Liver (tissue), 9 donors: ENCODE results near the gene HS3ST6. TPM values are rescaled to one million over a fixed set of nuclear protein-coding genes. Genes with fewer than 3 reads are reported as not detected.
"Not testable (repeated sequence)": the region's sequence is repeated elsewhere in the genome, so short reads cannot be mapped to it uniquely, and the experiment has no call there.

Experiments used
- DNase-seq: peaks from one replicate; pipeline ENCODE4 v3.0.0-alpha.2; 2017; ENCODE audit warnings: low spot score
- H3K27ac ChIP-seq, 2 donors: one replicate each; pipeline ENCODE4 v1.7.0; 2013; ENCODE audit warnings: inconsistent platforms in 2 of 2, low read length in 2 of 2, control low read depth in 1 of 2, low read depth in 1 of 2, mild to moderate bottlenecking in 1 of 2
- H3K27me3 ChIP-seq, 4 donors: one replicate each; pipeline versions ENCODE4 v1.6.1 to v1.7.0; 2013; ENCODE audit warnings: low read length in 3 of 4, inconsistent platforms in 1 of 4, mild to moderate bottlenecking in 1 of 4, moderate library complexity in 1 of 4; ENCODE audit not compliant: control insufficient read depth in 4 of 4, insufficient read depth in 4 of 4
- H3K36me3 ChIP-seq, 4 donors: one replicate each; pipeline versions ENCODE4 v1.6.1 to v1.7.0; 2013; ENCODE audit warnings: low read length in 3 of 4, mild to moderate bottlenecking in 3 of 4, low read depth in 1 of 4, moderate library complexity in 1 of 4; ENCODE audit not compliant: control insufficient read depth in 4 of 4, insufficient read depth in 3 of 4
- H3K4me1 ChIP-seq, 4 donors: one replicate each; pipeline versions ENCODE4 v1.6.1 to v1.7.0; 2013; ENCODE audit warnings: low read length in 3 of 4, mild to moderate bottlenecking in 3 of 4, moderate library complexity in 1 of 4; ENCODE audit not compliant: control insufficient read depth in 4 of 4, insufficient read depth in 4 of 4
- H3K4me3 ChIP-seq, 3 donors: one replicate each; pipeline versions ENCODE4 v1.6.1 to v1.7.0; 2013; ENCODE audit warnings: low read length in 3 of 3, control low read depth in 1 of 3, low read depth in 1 of 3, mild to moderate bottlenecking in 1 of 3
- H3K9ac ChIP-seq, 2 donors: one replicate each; pipeline ENCODE4 v1.7.0; 2013; ENCODE audit warnings: low read length in 2 of 2, mild to moderate bottlenecking in 2 of 2, moderate library complexity in 2 of 2, control low read depth in 1 of 2, low read depth in 1 of 2
- H3K9me3 ChIP-seq, 4 donors: one replicate each; pipeline versions ENCODE4 v1.6.1 to v1.7.0; 2013; ENCODE audit warnings: low read length in 3 of 4; ENCODE audit not compliant: control insufficient read depth in 4 of 4
- ATF3 ChIP-seq: IDR thresholded peaks from 2 replicates; pipeline ENCODE4 v1.6.1; 2016; ENCODE audit warnings: antibody characterized with exemption
- EGR1 ChIP-seq, 2 donors: IDR thresholded peaks; 2 replicates each; pipeline ENCODE4 v1.6.1; 2016 to 2018; ENCODE audit warnings: antibody characterized with exemption in 2 of 2, low read depth in 2 of 2
- FOXA1 ChIP-seq: IDR thresholded peaks from 2 replicates; pipeline ENCODE4 v1.6.1; 2016; ENCODE audit warnings: antibody characterized with exemption
- FOXA2 ChIP-seq: IDR thresholded peaks from 2 replicates; pipeline ENCODE4 v1.6.1; 2016; ENCODE audit warnings: antibody characterized with exemption
- GABPA ChIP-seq, 2 donors: IDR thresholded peaks in 1 of 2; conservative IDR thresholded peaks in 1 of 2; 2 replicates each; pipeline ENCODE4 v1.6.1; 2016; ENCODE audit warnings: antibody characterized with exemption in 2 of 2, mild to moderate bottlenecking in 1 of 2, moderate library complexity in 1 of 2
- HNF4A ChIP-seq, 2 donors: conservative IDR thresholded peaks; 2 replicates each; pipeline ENCODE4 v1.6.1; 2016; ENCODE audit warnings: antibody characterized with exemption in 2 of 2, mild to moderate bottlenecking in 2 of 2
- HNF4G ChIP-seq: IDR thresholded peaks from 2 replicates; pipeline ENCODE4 v1.6.1; 2016; ENCODE audit warnings: antibody characterized with exemption
- JUND ChIP-seq, 2 donors: IDR thresholded peaks; 2 replicates each; pipeline ENCODE4 v1.6.1; 2016; ENCODE audit warnings: antibody characterized with exemption in 2 of 2
- MAX ChIP-seq: IDR thresholded peaks from 2 replicates; pipeline ENCODE4 v1.6.1; 2016; ENCODE audit warnings: antibody characterized with exemption
- NR2F2 ChIP-seq: IDR thresholded peaks from 2 replicates; pipeline ENCODE4 v1.6.1; 2016; ENCODE audit warnings: antibody characterized with exemption
- RAD21 ChIP-seq, 2 donors: IDR thresholded peaks; 2 replicates each; pipeline ENCODE4 v1.6.1; 2016; ENCODE audit warnings: antibody characterized with exemption in 2 of 2, mild to moderate bottlenecking in 2 of 2
- SP1 ChIP-seq: IDR thresholded peaks from 2 replicates; pipeline ENCODE4 v1.6.1; 2018; ENCODE audit warnings: antibody characterized with exemption, mild to moderate bottlenecking
- TAF1 ChIP-seq: conservative IDR thresholded peaks from 2 replicates; pipeline ENCODE4 v1.6.1; 2016; ENCODE audit warnings: antibody characterized with exemption, mild to moderate bottlenecking
- YY1 ChIP-seq: IDR thresholded peaks from 2 replicates; pipeline ENCODE4 v1.6.1; 2016; ENCODE audit warnings: antibody characterized with exemption, mild to moderate bottlenecking
- ZBTB33 ChIP-seq: IDR thresholded peaks from 2 replicates; pipeline ENCODE4 v1.6.1; 2016; ENCODE audit warnings: antibody characterized with exemption
- WGBS: extraction: QIAGEN DNeasy Blood & Tissue Kit; methylation state at CpG from one replicate; pipeline ENCODE4 v1.1.7; 2013; 5-methylcytosine and 5-hydroxymethylcytosine counted together
- polyA plus RNA-seq, 2 donors: library from polyadenylated mRNA; stranded (reverse) in 1 of 2; unstranded in 1 of 2; fragments of 200-250 nt in 1 of 2; fragments of >200 nt in 1 of 2; fragmentation: Nextera tagmentation in 1 of 2; extraction: Ambion mirVana in 1 of 2; gene quantifications; one replicate each; pipeline versions ENCODE4 v1.2.1 to v1.2.3, GENCODE V29; 2013 to 2015
- total RNA-seq, 2 donors: library from RNA; depleted of rRNA; stranded (reverse); fragments of >200 nt; gene quantifications; one replicate each; pipeline ENCODE4 v1.2.3, GENCODE V29; 2014
- TF ChIP-seq, protein P1 (sequence below): IDR thresholded peaks from 2 replicates; pipeline ENCODE4 v1.6.1; 2016; ENCODE audit warnings: antibody characterized with exemption, mild to moderate bottlenecking
- TF ChIP-seq, protein P2 (sequence below): fragments of 150-350 bp; IDR thresholded peaks from 2 replicates; pipeline ENCODE4 v1.5.1; 2017; ENCODE audit warnings: improper control_type of control experiment, low read depth, low read length; ENCODE audit not compliant: missing input control
- donor health status: healthy.
- donor health status: healthy.
- donor health status: healthy.
- donor health status: healthy.
- donor health status: healthy.

HS3ST6 gene
- total and polyA plus RNA-seq, 4 donors, result not detected

- TF ChIP-seq FOXA2 (no peak), SP1 (no peak), EGR1 (IDR thresholded peaks at IDR 0.05; ENCODE audit: low read depth in 2 of 2) (no peak), YY1 (no peak), ZBTB33 (no peak), FOXA1 (no peak), TAF1 (no peak), RAD21 (IDR thresholded peaks at IDR 0.05) (no peak), MAX (no peak)
- TF ChIP-seq, protein P1, sequence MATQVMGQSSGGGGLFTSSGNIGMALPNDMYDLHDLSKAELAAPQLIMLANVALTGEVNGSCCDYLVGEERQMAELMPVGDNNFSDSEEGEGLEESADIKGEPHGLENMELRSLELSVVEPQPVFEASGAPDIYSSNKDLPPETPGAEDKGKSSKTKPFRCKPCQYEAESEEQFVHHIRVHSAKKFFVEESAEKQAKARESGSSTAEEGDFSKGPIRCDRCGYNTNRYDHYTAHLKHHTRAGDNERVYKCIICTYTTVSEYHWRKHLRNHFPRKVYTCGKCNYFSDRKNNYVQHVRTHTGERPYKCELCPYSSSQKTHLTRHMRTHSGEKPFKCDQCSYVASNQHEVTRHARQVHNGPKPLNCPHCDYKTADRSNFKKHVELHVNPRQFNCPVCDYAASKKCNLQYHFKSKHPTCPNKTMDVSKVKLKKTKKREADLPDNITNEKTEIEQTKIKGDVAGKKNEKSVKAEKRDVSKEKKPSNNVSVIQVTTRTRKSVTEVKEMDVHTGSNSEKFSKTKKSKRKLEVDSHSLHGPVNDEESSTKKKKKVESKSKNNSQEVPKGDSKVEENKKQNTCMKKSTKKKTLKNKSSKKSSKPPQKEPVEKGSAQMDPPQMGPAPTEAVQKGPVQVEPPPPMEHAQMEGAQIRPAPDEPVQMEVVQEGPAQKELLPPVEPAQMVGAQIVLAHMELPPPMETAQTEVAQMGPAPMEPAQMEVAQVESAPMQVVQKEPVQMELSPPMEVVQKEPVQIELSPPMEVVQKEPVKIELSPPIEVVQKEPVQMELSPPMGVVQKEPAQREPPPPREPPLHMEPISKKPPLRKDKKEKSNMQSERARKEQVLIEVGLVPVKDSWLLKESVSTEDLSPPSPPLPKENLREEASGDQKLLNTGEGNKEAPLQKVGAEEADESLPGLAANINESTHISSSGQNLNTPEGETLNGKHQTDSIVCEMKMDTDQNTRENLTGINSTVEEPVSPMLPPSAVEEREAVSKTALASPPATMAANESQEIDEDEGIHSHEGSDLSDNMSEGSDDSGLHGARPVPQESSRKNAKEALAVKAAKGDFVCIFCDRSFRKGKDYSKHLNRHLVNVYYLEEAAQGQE, result no peak
- peaks cover 9 to 20% (median 11%) of the 10 kb centered on the region in 4 donors for H3K27me3 ChIP-seq
These were observed 4.1 kb upstream of the HS3ST6 start for GRCh38 chr16:1922357-1922756.

GRCh38 chr16:1920727-1921171, 2.5 kb upstream of the HS3ST6 start:
- Histone ChIP-seq H3K4me1 (peaks cover 0 to 14% (median 5%) of the 10 kb centered on the region in 4 donors), H3K4me3 (no peak overlapping the region), H3K9me3 (no peaks in the 10 kb centered on the region), H3K27ac (no peak overlapping the region), H3K9ac (no peak overlapping the region), H3K27me3 (peaks cover 9 to 20% (median 12%) of the 10 kb centered on the region in 4 donors), H3K36me3 (no peaks in the 10 kb centered on the region)
- no peak for DNase-seq
- TF ChIP-seq YY1, result no peak
- no peak for TF ChIP-seq GABPA (IDR thresholded peaks at IDR 0.05 in 1 of 2, conservative IDR thresholded peaks at IDR 0.05 in 1 of 2)
- TF ChIP-seq FOXA2, result no peak
- TF ChIP-seq HNF4A (conservative IDR thresholded peaks at IDR 0.05), result no peak
- no peak for TF ChIP-seq ATF3
- no peak for TF ChIP-seq SP1
- no peak for TF ChIP-seq TAF1
- TF ChIP-seq, protein P2, sequence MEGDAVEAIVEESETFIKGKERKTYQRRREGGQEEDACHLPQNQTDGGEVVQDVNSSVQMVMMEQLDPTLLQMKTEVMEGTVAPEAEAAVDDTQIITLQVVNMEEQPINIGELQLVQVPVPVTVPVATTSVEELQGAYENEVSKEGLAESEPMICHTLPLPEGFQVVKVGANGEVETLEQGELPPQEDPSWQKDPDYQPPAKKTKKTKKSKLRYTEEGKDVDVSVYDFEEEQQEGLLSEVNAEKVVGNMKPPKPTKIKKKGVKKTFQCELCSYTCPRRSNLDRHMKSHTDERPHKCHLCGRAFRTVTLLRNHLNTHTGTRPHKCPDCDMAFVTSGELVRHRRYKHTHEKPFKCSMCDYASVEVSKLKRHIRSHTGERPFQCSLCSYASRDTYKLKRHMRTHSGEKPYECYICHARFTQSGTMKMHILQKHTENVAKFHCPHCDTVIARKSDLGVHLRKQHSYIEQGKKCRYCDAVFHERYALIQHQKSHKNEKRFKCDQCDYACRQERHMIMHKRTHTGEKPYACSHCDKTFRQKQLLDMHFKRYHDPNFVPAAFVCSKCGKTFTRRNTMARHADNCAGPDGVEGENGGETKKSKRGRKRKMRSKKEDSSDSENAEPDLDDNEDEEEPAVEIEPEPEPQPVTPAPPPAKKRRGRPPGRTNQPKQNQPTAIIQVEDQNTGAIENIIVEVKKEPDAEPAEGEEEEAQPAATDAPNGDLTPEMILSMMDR, result no peak
- TF ChIP-seq EGR1 (IDR thresholded peaks at IDR 0.05; ENCODE audit: low read depth in 2 of 2), result no peak
- TF ChIP-seq JUND (IDR thresholded peaks at IDR 0.05), result no peak
- TF ChIP-seq NR2F2, result no peak
- TF ChIP-seq RAD21 (IDR thresholded peaks at IDR 0.05), result no peak
- TF ChIP-seq HNF4G, result no peak
- no peak for TF ChIP-seq ZBTB33
- WGBS, result 17% methylated on average over 15 of the region's 15 CpGs

More at GRCh38 chr16:1922357-1922756, 4.1 kb upstream of the HS3ST6 start:
- Histone ChIP-seq H3K9me3 (no peaks in the 10 kb centered on the region), H3K36me3 (no peaks in the 10 kb centered on the region), H3K9ac (no peak overlapping the region), H3K4me3 (no peak overlapping the region), H3K27ac (no peak overlapping the region), H3K4me1 (peaks cover 0 to 13% (median 5%) of the 10 kb centered on the region in 4 donors)
- WGBS, result 78% methylated on average over 8 of the region's 8 CpGs
- DNase-seq, result no peak

DNA sequence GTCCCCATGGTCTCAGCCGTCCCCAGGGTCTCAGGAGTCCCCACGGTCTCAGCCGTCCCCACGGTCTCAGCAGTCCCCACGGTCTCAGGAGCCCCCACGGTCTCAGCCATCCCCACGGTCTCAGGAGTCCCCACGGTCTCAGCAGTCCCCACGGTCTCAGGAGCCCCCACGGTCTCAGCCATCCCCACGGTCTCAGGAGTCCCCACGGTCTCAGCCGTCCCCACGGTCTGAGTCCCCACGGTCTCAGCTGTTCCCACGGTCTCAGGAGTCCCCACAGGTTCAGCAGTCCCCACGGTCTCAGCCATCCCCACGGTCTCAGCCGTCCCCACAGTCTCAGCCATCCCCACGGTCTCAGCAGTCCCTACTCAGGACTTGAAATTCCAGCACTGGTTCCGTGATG, 1.9 kb upstream of the HS3ST6 start:
- Histone ChIP-seq H3K27me3 (peaks cover 12 to 20% (median 12%) of the 10 kb centered on the region in 4 donors), H3K4me1 (peaks cover 0 to 14% (median 5%) of the 10 kb centered on the region in 4 donors)
- not testable (repeated sequence) for H3K4me3 ChIP-seq, DNase-seq, H3K9me3 ChIP-seq, H3K9ac ChIP-seq, H3K27ac ChIP-seq, H3K36me3 ChIP-seq
- 67% methylated on average over 21 of the region's 21 CpGs for WGBS
